ENCODE results near the gene ELF1.
"Not testable (repeated sequence)": the region's sequence is repeated elsewhere in the genome, so short reads cannot be mapped to it uniquely, and the experiment has no call there.

The ELF1 gene

DNA sequence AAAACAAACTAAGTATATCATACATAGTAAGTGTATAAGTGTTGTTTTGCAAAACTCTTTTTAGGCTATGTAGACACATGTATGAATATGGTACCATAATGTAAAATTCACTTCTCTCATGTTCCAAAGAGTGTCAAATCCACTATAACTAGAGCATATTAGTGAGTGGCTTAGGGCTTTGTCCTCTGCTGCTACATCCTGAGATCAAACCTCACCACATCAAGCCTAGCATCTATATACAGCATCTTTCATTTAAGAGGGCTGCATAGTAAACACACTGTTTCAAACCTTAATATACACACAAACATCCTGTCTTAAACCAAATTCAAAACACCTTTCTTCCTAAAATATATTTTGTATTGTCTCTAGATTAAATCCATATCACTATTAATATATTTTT lies 38.7 kb downstream of the ELF1 start:
- DNase-seq, result no peak

DNA sequence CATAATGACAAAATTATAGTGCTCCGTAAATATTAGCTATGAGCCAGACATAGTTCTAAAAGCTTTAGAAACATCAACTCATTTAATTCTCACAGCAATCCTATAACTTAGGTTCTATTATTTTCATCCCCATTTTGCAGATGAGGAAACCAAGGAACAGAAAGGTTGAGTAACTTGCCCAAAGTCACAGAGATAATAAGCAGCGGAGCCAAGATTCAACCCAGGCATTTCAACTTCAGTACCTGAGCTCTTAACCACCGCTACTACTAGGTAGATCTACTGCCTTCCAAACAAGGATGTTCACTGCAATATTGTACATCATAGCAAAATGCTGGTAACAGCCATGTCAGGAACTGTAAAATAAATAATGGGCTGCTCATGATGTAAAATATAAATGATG lies 39.9 kb downstream of the ELF1 start:
- DNase-seq, result no peak

DNA sequence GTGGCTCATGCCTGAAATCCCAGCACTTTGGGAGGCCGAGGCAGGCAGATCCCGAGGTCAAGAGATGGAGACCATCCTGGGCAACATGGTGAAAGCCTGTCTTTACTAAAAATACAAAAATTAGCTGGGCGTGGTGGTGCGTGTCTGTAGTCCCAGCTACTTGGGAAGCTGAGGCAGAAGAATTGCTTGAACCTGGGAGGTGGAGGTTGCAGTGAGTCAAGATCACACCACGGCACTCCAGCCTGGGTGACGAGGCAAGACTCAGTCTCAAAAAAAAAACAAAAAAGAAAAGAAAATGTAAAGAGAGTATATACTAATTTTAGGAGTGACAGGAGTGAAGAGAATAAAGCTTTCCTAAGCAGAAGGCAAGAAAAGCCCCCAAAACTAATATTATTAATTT lies 41.0 kb downstream of the ELF1 start:
- not testable (repeated sequence) for DNase-seq

DNA sequence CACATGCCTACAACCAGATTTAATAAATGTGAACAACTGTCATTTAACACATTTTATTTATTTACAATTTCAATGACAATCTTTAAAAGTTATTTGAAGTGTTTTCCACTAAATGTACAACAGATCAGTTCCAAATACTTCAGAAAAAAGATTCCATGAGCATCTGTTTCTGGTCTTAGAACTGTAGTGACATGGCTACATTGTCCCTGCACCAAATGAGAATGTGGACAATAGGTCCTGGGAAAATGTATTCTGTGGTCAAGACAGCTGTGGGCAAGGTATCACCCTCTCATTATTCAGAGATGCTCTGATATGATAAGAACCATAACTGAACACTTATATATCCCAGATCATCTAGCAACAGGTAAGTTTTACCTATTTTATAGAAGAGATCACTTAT lies 43.7 kb downstream of the ELF1 start:
- no peak for DNase-seq

DNA sequence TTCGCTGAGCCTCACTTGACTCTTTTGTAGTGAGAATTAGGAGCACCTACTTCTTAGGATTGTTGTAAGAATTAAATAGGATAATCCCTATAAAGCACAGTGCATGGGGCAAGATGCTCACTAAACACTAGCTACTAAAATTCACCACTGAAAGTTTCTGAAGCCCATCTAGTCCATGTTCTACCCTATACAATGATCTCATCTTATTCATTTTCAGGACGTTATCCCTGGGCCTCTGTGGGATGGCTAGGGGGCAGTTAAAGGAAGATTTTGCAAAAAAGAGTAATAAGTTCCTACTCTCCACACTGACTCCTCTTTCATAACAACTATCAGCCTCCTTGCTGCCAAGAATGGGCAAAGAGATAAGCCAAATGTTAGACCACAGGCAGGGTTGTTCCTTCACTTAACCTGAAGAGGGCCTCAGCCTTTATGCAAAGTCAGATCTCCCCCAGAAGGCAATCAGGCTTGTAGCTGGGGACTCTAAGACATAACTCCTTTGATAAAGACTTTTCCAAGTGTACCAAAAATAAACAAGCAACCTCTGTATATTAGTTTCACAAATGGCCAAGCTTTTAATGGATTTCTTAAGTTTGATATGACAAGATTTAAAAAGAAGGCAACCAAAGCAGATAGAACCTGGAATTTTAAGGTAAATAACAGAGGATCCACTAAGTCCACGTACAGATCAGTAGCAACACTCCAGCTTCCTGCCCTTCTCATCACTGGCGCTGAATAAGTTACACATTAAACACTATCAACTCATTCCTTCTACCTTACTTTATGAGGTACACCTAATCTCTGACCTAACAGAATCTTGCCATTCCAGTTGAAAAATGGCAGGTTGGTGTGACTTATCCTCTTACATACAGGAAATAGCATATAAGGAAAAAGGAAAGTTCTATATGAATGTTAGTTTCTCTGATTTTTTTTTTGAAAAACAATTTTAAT lies 44.4 kb downstream of the ELF1 start:
- DNase-seq, result no peak

DNA sequence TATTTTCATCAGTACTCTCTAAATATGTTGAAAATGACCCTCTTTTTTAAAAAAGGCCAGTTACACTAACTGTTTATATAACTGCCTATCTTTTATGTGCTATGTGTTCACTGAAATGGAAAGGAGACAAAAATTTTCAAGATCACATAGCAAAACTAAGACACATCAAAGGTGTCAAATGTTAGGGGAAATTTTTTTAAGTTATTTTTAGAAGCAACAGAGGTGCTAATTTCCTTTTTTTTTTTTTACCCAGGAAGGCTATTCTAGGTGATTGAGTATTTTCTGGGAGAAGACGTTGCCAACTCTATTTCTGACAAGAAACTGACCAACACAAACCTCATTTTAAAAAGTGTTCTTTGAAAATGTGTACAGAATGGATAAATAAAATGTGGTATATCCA lies 45.7 kb downstream of the ELF1 start:
- no peak for DNase-seq

DNA sequence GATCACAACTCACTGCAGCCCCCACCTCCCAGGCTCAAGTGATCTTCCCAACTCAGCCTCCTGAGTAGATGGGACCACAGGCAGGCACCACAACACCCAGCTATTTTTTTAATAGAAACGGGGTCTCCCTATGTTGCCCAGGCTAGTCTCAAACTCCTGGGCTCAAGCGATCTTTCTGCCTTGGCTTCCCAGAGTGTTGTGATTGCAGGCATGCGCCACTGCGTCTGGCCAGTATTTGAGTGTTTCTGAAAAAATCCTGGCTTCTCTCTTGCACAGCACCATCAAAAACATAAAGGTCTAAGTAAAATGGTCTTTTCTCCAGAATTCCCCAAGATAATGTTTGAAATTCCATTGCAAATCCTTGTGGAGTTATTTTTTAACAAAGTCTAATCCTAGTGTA lies 47.8 kb downstream of the ELF1 start:
- DNase-seq, result no peak

DNA sequence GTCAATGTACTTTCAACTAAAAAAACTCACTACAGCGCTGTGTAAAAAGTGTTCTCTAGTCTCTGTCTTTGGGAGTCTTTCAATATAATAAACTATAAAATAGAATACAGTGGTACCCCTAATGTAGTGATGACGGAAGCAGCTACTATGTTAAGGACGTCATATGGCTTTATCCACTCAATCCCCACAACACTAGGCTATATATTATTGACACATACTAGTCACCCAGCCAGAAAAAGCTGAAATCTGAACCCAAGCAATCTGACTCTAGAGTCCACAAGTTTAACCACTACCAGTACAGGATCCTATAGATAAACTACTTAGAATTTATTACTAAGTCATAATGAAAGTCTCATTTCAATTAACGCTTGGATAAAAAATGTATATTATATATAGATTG lies 48.3 kb downstream of the ELF1 start:
- DNase-seq, result no peak

DNA sequence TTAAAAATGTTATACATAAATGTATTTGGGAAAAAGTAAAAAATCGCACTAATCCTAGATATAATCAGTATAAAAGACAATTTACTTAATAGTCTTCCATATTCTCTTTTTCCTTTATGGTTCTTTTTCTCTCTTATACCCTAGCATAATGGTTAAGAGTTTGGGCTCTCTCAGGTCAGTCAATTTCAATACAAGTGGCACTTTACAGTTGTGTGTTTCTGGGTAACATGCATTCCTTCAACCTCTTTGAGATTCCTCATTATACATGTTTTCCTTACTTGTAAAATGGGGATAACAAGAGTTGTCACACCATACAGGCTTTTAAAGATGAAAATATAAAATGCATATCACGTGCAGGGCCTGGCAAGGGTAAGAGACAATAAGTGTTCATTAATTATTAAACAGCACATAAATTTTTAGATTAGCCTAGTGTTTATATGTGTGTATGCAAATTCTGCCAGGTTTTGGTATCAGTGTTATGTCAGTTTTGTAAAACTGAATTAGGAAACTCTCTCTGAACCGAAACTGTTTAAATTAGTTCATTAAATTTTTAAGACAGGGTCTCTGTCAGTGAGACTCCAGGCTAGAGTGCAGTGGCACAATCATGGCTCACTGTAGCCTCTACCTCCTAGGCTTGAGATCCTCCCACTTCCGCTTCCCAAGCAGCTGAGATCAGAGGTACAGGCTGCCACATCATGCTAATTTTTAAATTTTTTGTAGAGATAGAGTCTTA lies 49.8 kb downstream of the ELF1 start:
- no peak for DNase-seq

DNA sequence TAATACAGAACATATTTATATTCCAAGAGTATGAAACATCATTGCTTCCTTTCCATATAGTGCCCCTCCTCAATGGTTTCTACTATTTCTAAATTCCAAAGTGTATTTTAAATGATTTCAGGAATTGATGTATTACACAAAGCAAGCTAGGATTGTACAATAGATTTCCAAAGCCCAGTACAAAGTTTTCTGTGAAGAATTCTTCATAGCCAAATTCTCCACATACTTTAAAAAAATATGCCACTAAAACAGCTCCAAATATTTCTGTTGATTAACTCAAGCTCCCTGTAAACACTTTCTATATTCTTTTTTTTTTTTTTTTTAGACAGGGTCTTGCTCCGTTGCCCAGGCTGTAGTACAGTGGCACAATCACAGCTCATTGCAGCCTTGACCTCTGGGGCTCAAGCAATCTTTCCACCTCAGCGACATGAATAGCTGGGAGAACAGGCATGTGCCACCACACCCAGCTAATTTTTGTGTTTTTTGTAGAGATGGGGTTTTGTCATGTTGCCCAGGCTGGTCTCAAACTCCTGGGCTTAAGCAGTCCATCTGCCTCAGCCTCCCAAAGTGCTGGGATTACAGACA lies 50.6 kb downstream of the ELF1 start:
- DNase-seq, result no peak

DNA sequence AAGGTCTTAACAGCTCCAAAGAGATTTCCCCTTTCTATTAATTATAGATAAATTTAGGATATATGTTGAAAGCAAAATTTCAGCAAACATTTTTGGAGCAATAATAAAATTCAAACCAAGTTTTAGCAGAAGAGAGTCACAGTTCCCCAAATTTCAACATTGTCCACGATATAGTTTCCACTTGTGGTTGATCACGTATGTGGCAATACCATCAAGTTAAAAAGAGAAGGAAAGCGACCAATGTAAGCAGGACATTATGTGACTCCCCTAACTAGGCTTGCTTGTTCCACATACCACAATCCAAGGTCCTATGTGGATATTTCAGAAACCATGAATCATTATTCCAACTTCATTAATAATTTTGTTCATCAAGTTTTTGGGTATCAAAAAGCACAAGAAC lies 52.8 kb downstream of the ELF1 start:
- no peak for DNase-seq

DNA sequence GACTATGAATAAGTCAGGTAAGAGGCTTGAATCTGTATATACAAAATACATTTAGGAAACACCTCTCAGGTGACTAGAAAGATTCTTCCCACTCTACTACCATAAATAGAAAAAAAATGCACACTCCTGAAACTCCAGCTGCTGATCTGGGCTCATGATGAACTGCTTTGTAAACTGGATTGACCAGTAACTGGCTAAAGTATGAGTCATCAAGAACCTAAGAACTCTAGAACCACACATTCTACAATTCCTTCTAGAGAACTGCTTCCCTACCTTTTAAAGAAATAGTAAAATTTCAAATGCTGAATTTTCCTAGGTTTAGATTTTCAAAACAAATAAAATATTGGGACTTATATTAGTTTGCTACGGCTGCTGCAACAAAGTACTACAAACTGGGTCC lies 55.2 kb downstream of the ELF1 start:
- DNase-seq, result no peak

DNA sequence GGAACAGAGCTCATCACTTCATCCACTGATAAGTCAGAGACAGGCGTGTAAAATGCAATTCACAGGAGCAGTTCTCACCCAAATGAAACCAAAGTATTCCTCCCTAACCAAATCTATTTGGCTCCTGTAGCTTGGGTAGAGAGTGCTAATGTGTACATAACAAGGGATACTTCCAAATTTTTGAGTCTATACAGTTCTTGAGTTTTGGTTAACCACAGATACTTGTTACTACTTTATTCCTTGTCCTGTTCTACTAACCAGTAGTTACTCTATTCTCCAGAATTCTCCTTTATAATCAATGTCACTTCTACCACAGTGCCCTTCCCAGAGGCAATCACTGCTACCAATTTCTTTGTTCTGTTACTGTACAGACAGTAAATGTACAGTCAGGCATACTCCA lies 57.3 kb downstream of the ELF1 start:
- no peak for DNase-seq

DNA sequence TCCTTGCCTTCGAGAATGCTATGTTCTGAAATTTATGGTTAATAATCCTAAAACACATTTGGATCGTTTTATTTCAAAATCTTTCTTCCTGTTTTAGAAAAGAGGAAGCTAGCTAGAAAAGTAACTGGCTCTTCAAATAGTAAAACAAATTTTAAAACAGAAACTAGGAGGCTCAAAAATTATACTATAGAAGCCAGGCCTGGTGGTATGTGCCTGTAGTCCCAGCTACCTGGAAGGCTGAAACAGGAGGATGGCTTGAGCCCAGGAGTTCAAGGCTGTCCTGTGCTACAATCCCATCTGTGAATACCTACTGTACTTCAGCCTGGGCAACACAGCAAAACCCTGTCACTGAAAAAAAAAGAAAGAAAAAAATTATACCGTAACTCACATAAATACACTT lies 57.9 kb downstream of the ELF1 start:
- DNase-seq, result no peak

DNA sequence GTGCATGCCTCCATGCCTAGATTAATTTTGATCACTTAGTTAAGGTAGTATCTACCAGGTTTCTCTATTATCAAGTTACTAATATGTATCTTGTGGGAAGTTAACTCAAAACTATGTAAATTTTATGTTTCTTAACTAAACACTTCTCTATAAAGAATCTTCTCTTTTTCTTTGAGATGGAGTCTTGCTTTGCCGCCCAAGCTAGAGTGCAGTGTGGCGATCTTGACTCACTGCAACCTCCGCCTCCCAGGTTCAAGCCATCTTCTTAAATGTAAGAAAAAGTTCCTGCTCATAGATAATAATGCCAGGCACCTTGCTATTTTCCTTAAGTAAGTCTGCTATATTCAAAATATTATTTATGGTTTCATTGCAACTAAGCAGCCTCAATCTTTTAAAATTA lies 58.4 kb downstream of the ELF1 start:
- DNase-seq, result no peak

DNA sequence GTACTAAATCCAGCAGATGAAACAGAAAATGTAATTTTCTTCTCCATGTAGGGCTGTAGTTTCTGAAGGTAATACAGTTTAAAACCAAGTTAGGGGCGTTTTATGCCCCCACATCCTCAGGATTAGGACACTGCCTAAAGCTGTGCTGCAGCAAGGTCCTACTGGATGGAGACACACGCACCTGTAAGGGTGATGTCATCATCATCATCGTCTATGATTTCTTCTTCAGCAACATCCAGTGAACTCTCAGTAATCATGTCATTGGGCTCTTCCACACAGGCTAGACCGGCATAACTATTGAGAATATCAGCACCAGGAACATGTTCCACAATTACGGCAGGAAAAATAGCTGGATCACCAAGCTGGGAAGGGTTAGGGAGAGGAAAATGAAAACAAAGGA lies 60.5 kb downstream of the ELF1 start:
- DNase-seq, result no peak

DNA sequence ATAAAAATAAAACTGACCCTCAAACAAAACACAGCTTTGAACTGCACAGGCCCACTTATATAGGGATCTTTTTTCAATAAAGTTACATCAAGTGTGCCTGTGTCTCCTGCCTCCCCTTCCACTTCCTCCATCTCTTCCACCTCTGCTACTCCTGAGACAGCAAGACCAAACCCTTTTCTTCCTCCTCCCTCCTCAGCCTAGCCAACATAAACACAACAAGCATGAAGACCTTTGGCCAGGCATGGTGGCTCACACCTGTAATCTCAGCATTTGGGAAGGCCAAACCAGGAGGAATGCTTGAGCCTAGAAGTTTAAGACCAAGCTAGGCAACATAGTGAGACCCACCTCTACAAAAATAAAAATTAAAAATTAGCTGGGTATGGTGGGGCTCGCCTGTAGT lies 72.6 kb downstream of the ELF1 start:
- DNase-seq, result no peak

DNA sequence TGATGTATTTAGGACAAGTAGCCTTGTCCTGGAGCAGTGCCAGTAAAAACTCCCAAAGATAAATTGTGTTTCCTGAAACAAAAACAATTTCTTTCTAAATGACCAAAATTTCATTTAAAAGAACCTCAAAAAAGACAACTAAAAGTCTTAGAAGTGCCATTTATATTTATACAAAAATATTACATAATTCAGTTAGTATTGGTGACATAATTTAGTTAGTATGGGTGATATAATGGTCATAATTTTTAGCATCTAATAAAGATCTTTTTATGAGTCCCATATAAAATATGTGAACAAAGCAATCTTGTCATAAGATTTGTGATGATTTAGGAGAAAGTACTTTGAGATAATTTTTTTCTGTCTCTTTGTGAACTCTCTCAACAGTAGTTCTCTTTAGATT lies 76.0 kb downstream of the ELF1 start:
- no peak for DNase-seq

DNA sequence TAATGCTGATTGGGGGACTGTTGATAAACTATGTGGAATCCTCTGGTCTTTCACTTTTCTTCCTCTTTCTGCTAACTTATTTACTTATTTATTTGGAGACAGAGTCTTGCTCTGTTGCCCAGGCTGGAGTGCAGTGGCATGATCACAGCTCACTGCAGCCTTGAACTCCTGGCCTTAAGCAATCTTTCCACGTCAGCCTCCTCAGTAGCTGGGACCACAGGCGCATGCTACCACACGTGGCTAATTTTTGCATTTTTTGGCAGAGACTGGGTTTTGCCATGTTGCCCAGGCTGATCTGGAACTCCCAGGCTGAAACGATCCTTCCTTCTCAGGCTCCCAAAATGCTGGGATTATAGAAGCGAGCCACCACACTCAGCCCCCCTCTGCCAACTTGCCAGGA lies 77.5 kb downstream of the ELF1 start:
- no peak for DNase-seq

DNA sequence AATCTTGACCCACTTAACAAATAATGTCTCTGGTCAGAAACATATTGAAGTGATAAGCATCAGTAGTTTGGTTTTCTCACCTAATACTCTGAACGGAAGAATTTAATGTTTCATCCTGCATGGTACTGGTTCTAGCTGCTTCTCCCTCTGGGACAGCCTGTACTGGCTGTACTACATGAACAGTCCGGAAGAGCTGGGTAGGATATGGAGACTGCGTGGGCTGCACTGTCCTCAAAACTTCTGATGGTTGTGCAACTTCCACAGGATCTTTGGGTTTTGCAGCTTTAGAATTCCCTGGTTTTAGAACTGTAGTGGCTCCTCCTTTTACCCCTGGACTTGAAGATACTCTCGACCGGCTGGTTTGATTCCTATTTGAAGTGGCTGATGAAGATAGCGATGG lies 78.3 kb downstream of the ELF1 start:
- DNase-seq, result no peak

DNA sequence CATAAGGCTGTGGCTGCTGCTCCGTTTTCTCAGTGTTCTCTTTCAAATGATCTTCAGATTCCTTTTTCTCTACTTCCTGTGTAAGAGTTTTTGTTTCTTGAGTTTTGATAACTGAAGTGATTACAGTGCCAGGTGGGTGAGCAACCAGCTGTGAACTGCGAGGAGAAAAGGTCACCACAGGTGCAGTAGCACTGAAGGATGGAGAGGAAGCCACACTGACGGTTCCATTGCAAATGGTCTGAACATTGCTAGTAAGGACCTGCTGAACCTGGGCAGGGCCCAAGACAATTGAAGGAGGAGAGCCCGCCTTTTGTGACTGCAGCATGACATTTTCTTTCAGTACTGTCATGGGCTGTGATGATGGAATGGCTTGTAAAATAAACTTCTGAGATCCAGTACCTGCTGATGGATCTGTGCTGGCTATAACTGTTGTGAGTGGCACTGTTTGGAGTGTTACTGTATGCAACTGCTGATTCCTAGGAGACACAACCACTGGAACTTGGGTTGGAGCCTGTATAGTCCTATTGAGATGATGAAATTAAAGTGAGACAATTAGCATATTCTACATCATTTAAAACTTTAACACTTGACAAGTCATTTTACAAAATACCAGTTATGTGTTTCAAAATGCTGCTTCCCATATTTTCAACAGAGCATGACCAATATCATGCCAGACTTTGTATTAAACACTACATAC lies 85.5 kb downstream of the ELF1 start:
- DNase-seq, result no peak

DNA sequence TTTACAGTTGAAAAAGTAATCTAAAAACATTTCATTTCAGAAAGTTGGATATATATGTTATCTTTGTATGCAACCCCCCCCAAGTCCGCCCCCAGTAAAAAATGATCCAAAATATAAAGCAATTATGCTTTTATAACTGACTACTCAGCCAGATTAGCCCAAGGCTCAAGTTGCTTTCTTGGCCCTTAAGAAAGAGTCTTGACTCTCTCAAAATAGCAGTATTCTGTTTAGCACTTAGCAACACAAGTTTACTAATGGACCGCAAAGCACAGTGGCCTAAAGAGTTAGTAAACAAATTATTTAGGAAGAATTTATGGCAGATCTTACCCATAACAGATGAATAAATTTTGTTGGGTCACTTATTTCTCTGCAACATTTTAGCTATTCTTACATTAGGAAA lies 86.9 kb downstream of the ELF1 start:
- DNase-seq, result no peak

DNA sequence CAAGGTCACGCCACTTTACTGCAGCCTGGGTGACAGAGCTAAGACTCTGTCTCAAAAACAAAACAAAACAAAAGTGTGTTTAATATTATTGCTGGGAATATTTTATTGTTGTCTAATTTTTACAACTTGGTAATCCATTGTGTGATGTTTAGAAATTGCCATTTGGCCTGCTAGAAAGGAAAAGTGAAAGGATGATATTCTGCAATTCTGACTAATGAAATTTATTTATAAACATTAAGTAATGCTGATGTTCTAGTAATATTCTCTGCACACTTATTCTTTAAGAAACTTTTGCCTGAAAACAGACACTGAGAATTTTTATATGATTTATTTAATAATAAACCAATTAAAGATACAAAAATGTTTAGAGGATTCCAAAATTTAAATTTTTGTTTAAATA lies 87.4 kb downstream of the ELF1 start:
- DNase-seq, result no peak
